GM19193 (cell line): Measurements from ENCODE around the gene MTA3.

Experiments used
- POLR2A ChIP-seq: IDR thresholded peaks from 4 replicates; pipeline ENCODE4 v1.6.1; 2011; ENCODE audit not compliant: insufficient read depth, insufficient read length; ENCODE audit errors: extremely low read depth

The MTA3 gene

DNA sequence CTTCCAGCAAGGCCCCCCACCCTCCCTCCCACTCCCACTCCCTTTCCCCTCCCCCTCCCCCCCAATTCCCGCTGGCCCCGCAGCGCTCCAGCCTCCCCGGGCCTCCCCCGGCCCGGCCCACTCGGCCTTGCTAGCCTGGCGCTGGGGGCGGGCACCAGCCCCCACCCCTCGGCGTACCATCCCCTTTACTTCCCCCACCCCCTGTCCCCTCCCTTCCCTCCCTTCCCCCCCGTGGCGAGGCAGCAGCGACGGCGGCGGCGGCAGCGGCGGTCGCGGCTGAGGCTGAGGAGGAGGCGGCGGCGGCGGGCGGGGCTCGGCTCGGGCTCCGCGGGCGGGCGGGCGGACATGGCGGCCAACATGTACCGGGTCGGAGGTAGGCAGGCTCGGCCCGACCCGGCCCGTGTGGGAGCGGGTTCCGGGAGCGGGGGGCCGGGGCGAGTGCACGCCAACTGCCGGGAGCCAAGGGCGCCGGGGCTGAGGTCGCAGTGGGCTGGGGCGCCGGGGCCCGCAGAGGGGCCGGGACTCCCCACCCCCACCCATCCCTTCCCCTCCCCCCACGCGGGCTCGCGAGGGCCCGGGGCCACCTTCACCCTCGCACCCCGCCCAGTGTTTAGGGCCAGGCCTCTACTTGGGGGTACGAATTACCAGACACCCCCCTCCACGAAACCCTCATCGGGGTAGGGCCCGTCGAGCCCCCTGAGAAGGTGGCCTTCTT is at the start of gene MTA3:
MTA3 (plus strand) TSS at position 232 of the 715 bp plus-strand sequence; CDS start at position 346, 114 bp downstream.
- no peak for TF ChIP-seq POLR2A

DNA sequence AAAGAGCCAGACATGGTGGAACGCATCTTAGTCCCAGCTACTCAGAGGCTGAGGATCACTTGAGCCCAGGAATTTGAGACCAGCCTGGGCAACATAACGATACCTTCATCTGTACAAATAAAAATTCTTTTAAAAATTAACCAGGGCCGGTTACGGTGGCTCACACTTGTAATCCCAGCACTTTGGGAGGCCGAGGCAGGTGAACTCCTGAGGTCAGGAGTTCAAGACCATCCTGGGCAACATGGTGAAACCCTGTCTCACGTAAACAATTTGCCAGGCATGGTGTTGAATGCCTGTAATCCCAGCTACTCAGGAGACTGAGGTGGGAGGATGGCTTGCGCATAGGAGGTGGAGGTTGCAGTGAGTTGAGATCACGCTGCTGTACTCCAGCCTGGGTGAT is 48.8 kb upstream of the MTA3 start:
- TF ChIP-seq POLR2A, result no peak

DNA sequence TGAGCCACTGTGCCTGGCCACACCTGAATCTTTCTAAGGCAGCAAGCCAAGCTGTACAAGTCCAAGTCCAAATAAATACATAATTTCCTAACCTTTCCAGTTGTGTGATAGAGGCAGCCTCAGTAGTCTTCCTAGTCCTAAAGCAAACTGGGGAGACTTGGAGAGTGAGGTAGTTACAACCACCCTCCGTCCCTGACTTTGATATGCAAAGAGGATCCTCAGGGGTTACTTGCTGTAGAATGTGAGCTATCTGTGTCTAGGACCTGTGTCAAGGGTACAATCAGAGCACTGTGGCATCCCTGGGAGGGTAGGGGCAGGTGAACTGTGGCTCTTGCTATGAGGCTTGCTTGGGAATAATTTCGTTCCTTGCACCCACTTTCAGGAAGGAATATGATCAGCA is 46.4 kb upstream of the MTA3 start:
- no peak for TF ChIP-seq POLR2A

DNA sequence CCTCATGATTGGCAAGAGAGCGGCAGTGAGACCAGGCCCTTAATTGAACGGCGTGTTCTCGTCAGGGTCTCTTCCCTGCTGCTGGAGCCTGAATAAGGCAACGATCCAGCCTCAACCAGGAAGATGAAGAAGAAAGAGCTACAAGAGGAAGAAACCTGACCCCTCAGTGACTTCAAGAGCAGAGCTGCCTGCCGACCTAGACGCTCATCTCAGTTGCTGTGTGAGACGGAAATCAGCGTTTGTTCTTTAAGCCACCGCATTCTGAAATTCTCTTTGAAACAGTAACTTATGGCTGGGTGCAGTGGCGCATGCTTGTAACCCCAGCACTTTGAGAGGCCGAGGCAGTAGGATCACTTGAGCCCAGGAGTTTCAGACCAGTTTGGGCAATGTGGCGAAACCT is 45.1 kb upstream of the MTA3 start:
- no peak for TF ChIP-seq POLR2A

DNA sequence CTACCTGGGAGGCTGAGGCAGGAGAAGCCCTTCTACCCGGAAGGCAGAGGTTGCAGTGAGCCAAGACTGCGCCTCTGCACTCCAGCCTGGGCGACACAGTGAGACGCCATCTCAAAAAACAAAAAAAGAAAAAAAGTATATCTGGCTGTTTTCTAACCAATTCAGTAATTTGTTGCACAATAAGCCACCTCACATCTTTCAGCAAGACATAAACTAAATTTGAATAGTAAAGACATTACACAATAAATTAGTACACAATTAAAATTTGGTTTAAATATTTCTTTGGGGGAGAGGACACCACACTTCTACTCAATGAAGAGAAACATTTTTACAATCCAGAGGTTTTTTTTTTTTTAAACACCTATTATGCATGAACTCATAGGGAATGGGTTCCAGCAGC is 36.0 kb upstream of the MTA3 start:
- no peak for TF ChIP-seq POLR2A

DNA sequence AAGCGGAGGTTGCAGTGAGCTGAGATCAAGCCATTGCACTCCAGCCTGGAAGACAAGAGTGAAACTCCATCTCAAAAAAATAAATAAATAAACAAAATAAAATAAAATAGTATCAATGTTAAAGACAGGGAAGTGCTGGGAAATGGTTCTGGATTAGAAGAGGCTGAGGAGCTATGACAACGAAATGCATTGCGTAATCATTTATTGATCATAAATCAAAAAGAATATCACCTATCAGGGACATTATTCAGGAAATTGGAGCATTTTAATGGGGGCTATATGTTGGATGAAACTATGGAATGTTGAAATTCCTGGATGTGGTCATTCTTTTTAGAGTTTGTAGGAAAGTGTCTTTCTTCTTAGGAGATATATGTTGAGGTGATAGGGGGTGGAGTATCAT is 30.9 kb upstream of the MTA3 start:
- TF ChIP-seq POLR2A, result no peak

DNA sequence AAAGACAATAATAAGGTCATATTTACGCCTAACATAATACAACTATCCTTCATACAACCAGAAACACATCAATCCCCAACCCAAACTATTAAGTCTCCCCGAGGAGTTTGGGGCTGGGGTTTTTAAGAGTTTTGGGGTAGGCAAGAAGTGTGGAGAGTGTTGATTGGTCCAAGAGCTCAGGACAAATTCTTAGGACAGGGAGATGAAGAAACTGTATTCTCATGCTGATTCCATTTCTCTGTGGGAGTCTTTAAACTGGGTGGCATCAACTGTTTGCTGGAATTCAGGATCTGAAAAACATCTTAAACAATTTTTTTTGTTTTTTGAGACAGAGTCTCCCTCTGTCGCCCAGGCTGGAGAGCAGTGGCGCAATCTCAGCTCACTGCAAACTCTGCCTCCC is 25.6 kb upstream of the MTA3 start:
- no peak for TF ChIP-seq POLR2A

DNA sequence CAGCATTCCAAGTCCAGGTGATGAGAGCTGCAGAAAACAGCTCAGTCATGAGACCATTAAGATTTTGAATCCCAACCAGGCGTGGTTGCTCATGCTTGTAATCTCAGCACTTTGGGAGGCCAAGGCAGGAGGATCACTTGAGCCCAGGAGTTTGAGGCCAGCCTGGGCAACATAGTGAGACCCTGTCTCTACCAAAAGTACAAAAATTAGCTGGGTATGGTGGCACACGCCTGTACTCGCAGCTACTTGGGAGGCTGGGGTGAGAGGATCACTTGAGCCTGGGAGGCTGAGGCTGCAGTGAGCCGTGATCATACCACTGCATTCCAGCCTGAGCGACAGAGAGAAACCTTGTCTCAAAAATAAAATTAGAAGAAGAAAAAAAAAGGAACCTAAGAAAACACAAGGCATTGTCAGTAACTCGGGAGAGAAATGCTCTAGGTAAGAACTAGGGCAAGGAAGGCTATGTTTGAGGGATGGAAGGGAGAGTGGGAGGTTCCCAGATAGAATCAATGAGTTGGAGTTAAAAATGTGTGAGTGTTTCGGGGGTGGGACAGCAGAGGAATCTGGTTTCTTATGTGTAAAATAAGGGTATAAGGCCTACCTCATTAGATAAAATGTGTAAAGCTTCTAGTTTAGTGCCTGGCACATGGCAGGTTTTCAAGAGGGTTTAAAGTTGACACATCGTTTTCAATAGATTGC is 23.3 kb upstream of the MTA3 start:
- TF ChIP-seq POLR2A, result no peak

DNA sequence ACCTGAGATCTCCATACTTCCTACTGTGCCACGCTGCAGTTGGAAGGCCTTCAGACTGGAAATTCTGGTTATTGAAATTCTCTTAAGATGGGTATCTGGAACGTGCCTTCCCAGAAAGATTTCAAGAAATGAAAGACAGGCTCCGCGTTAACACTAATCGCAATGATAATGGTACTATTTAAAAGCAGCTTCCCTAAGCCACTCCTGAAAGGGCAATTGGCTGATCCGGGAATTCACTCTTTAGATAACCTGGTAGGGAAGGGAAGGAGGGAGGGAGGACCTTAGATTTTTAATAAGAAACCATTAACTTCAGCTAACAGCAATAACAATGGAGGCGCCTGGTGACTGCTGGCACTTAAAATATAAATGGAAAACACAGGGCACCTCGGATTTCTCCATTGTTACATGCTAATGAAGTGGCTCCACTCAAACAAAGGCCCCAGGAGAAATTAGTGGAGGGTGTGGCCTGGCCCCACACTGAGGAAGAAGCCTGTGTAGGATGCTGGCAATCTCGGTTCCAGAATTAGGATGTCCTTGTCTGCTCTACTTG is 22.5 kb upstream of the MTA3 start:
- no peak for TF ChIP-seq POLR2A

DNA sequence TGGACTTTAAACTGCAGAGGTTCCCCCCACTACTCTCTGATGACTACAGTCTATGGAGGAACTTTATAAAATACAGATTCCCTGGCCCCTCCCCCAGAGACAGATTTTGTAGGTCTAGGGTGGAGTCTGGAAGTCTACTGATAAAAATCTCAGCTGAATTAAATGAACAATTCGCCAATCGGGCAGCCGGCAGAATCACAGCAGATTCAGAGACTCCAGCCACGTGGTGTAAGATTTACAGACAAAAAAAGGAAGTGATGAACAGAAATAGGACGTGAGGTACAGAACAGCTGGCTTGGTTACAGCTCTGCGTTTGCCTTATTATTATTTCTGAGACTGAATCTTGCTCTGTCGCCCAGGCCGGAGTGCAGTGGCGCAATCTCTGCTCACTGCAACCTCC is 21.4 kb upstream of the MTA3 start:
- no peak for TF ChIP-seq POLR2A

DNA sequence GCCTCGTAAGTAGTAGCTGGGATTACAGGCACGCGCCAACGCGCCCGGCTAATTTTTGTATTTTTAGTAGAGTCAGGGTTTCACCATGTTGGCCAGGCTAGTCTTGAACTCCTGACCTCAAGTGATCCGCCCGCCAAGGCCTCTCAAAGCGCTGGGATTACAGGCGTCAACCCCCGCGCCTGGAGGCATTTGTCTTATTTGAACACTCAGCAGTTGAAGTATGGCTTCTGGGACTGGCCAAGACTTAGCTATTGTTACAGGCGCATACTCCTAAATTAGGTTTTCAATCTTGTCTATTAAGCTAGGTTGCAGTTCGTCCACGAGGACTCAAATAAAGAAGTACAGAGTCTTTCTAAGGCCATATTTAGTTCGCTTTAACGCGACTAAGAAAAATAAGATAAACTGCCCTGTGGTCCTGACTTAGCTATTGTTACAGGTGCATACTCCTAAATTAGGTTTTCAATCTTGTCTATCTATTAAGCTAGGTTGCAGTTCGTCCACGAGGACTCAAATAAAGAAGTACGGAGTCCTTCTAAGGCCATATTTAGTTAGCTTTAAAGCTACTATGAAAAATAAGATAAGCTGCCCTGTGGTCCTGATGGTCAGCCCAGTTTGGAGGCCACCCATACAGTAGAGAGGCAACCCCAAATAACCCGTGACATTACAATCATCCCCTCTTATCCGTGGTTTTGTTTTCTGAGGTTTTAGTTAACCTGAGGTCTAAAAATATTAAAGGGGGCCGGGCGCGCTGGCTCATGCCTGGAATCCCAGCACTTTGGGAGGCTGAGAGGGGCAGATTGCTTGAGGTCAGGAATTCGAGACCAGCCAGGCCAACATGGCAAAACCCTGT is 20.8 kb upstream of the MTA3 start:
- TF ChIP-seq POLR2A, result no peak

DNA sequence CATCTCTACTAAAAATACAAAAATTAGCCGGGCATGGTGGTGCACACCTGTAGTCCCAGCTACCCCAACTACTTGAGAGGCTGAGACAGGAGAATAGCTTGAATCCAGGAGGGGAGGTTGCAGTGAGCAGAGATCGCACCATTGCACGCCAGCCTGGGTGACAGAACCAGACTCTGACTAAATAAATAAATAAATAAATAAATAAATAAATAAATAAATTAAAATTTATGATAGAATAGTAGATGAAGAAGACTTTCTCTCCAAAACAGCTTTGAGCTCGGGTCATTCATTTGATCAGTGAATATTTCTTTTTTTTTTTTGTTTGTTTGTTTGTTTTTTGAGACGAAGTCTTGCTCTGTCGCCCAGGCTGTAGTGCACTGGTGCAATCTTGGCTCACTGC is 17.6 kb upstream of the MTA3 start:
- TF ChIP-seq POLR2A, result no peak

DNA sequence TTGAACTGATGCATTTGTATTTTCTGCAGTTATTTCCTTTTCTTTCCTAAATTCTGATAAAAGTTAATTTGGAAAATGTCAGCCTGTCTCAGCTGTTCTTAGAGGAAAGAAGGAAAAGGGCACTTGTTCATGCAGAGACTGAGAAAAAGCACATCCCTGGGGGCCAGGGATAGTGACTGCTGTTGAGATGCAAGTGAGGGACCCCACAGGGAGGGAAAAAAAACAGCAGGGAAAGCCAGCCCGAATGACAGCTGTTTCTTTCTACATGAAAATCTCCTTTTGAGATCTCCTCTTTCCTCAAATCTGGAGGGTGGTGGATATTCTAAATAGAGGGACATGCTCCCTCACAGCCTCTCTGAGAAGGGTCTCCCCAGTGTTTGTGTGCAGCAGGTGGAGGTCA is 14.0 kb upstream of the MTA3 start:
- TF ChIP-seq POLR2A, result no peak

DNA sequence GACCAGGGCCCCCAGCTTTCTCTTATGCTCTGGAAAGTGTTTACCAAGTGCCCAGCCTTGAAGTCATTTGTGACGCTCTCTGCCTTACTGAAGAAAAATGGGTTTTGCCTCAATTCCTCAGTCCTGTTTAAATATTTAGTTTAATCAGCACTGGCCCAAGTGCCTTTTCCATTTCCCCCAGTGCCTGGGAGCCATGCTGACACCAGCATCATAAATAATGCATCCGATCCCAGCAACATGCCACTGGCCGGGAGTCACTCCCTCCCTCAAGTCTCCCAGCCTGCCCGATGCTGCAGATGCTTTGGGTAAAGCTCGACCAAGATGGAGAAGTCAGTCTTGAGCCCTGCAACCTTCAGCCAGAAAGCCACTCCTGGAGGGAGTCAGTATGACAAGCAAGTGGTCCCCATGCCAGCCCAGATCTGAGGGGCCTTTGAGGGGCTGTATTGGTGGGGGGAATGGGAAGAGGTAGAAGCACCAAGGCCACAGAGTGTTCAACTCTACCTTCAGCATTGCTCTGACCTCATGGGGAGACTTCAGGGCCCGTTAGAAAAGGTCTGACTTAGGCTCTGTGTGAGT is 12.0 kb upstream of the MTA3 start:
- no peak for TF ChIP-seq POLR2A

DNA sequence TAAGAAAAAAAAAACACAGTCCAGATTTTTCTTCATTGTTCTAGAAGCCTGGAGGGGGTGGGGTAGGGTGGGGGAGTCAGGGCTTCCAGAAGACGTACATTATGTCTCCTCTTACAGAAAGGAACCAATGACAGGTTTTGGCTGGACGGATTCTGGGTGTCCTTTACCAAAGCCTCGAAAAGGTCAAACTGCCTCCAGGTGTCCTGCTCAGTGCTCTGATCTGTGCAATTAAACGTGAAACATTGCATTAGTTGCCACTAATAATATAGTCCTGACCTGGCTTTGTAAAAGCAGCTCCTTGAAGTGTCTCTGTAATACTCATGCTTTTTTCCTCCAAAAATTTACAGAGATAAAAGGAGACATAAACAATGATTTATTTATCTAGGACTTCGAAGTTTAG is 11.1 kb upstream of the MTA3 start:
- no peak for TF ChIP-seq POLR2A

DNA sequence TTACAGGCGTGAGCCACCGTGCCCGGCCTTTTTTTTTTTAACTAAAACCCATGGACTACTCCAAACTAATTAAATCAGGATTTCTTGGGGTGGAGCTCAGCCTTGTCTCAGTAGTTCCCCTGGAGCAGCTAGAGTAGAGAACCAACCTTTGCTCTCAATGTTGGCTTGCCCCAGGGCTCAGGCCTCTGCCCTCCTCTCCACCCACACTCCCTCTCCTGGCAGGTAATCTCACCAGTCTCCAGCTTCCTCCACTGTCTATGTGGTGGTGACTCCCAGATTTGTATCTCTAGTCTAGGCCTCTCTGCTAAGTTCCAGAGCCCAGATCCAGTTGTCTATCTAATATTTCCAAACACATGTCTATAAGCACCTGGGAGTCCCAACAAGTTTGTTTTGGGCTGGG is 9.6 kb upstream of the MTA3 start:
- TF ChIP-seq POLR2A, result no peak

DNA sequence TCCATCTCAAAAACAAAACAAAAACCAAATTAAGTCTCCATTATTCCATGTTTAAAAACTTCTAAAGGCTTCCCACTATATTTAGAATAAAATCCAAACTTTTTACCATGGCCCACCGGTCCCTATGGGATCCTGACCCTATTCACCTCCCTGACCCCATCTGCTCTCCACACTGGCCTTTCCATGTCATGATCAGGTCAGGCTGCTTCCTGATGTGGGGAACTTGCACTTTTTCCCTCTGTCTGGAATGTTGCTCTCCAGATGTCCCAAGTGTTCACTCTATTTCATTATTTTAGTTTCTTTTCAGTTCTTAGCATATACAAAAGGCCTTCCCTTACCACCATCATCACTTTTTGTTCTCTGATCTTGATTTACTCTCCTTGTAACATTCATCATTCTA is 7.5 kb upstream of the MTA3 start:
- no peak for TF ChIP-seq POLR2A
